K562 (cell line): Measurements from ENCODE around the gene ASCC3. TPM values are rescaled to one million over a fixed set of nuclear protein-coding genes. Genes with fewer than 3 reads are reported as not detected.

Source experiments
- ATAC-seq: fragments of 200-7000 bp; cut with Tn5 transposase; 3 replicates; pipeline ENCODE4 v1.9.1; 2020; ENCODE audit warnings: moderate library complexity
- BruUV-seq: library from RNA; stranded (reverse); fragments of 400-500 nt; replicated peaks from 2 replicates; lab custom pipeline; 2021; lab: Mats Ljungman, UMichigan
- CTCF ChIA-PET: fragments of 300-600 bp; formaldehyde crosslinking; extraction: SDS; loops from one replicate; lab custom pipeline; 2021; ENCODE audit warnings: low intra/inter-chr PET ratio; lab: Yijun Ruan, JAX
- POLR2A ChIA-PET: fragments of 300-600, 350-650 bp; sonication (Branson Sonifier 250); formaldehyde crosslinking; extraction: SDS; loops from one replicate; lab custom pipeline; 2021; ENCODE audit warnings: antibody characterized with exemption, inconsistent platforms; lab: Yijun Ruan, JAX
- DNase-seq, 4 experiments: peaks; one replicate each; pipeline versions ENCODE4 v3.0.0 to v3.0.0-alpha.2; 2011 to 2018; ENCODE audit warnings: low spot score in 3 of 4, mixed read lengths in 3 of 4; ENCODE audit errors: extremely low read depth in 1 of 4
- FAIRE-seq: peaks from 2 replicates; lab custom pipeline; 2011; peaks lifted over from hg19 to GRCh38; lab: Jason Lieb, UNC
- H2AFZ ChIP-seq: 2 replicates; pipeline ENCODE4 v1.6.0; 2011; ENCODE audit warnings: low read depth, low read length, control low read depth, inconsistent platforms
- H3K27ac ChIP-seq: fragments of 200-600 bp; 3 replicates; pipeline ENCODE4 v1.8.0; 2011; ENCODE audit warnings: low read depth, mild to moderate bottlenecking, control low read depth, inconsistent platforms, low read length, moderate library complexity, mixed read lengths; ENCODE audit errors: extremely low read depth
- H3K27me3 ChIP-seq, 2 experiments: fragments of 300-600 bp in 1 of 2; 2 replicates in 1 of 2; 3 replicates in 1 of 2; pipeline versions ENCODE4 v1.6.0 to v1.8.0; 2011; ENCODE audit warnings: inconsistent platforms in 2 of 2, low read length in 2 of 2, mild to moderate bottlenecking in 1 of 2, mixed read lengths in 1 of 2, moderate library complexity in 1 of 2; ENCODE audit not compliant: control insufficient read depth in 2 of 2, insufficient read depth in 2 of 2
- H3K36me3 ChIP-seq: fragments of 300-600 bp; 3 replicates; pipeline ENCODE4 v1.8.0; 2011; ENCODE audit warnings: mild to moderate bottlenecking, low read length, inconsistent platforms; ENCODE audit not compliant: control insufficient read depth, insufficient read depth
- H3K4me1 ChIP-seq, 2 experiments: fragments of 200-600 bp in 1 of 2; replicated peaks in 1 of 2; 2 replicates in 1 of 2; 3 replicates in 1 of 2; pipeline versions ENCODE4 v1.5.1 to v1.8.0; 2011; ENCODE audit warnings: inconsistent platforms in 2 of 2, low read length in 2 of 2, mild to moderate bottlenecking in 1 of 2, mixed read lengths in 1 of 2, moderate library complexity in 1 of 2; ENCODE audit not compliant: control insufficient read depth in 2 of 2, insufficient read depth in 2 of 2
- H3K4me2 ChIP-seq: 2 replicates; pipeline ENCODE4 v1.6.1; 2011; ENCODE audit warnings: low read length, control low read depth, inconsistent platforms, mixed read lengths; ENCODE audit not compliant: insufficient read depth
- H3K4me3 ChIP-seq: fragments of 200-600 bp; sonication (generic), shearing (Covaris generic); 2 replicates; pipeline ENCODE4 v1.5.1; 2016; ENCODE audit warnings: control low read depth, inconsistent platforms
- H3K79me2 ChIP-seq: fragments of 200-600 bp; 3 replicates; pipeline ENCODE4 v1.8.0; 2011; ENCODE audit warnings: low read length, inconsistent platforms; ENCODE audit not compliant: control insufficient read depth, insufficient read depth
- H3K9ac ChIP-seq, 2 experiments: 2 replicates each; pipeline versions ENCODE4 v1.6.0 to v1.6.1; 2011; ENCODE audit warnings: low read depth in 2 of 2, low read length in 2 of 2, control low read depth in 1 of 2, inconsistent platforms in 1 of 2, mild to moderate bottlenecking in 1 of 2, mixed read lengths in 1 of 2; ENCODE audit not compliant: insufficient read depth in 1 of 2
- H3K9me1 ChIP-seq: one replicate; pipeline ENCODE4 v1.6.0; 2011; ENCODE audit warnings: inconsistent platforms, mild to moderate bottlenecking, low read length, moderate library complexity; ENCODE audit not compliant: control insufficient read depth, insufficient read depth
- H3K9me3 ChIP-seq: replicated peaks from 2 replicates; pipeline ENCODE4 v1.5.1; 2011; ENCODE audit warnings: low read depth, low read length, inconsistent platforms; ENCODE audit not compliant: control insufficient read depth, insufficient read depth
- H4K20me1 ChIP-seq: replicated peaks from 2 replicates; pipeline ENCODE4 v1.6.1; 2011; ENCODE audit warnings: low read length, inconsistent platforms, mixed read lengths; ENCODE audit not compliant: control insufficient read depth, insufficient read depth
- ELK1 ChIP-seq: sonication (generic); formaldehyde crosslinking; IDR thresholded peaks from 2 replicates; pipeline ENCODE4 v1.8.1; 2022; ENCODE audit warnings: missing genetic modification reagents
- HNRNPL ChIP-seq: fragments of 200-400 bp; formaldehyde crosslinking; IDR thresholded peaks from 2 replicates; pipeline ENCODE4 v1.6.1; 2017; ENCODE audit warnings: low read depth, mild to moderate bottlenecking, low read length
- MITF ChIP-seq: IDR thresholded peaks from 2 replicates; pipeline ENCODE4 v1.6.1; 2014; ENCODE audit warnings: antibody characterized with exemption
- NFYB ChIP-seq: IDR thresholded peaks from 2 replicates; pipeline ENCODE4 v1.6.1; 2011; ENCODE audit warnings: mild to moderate bottlenecking, moderate library complexity; ENCODE audit not compliant: insufficient read length; ENCODE audit errors: extremely low read depth
- PHF8 ChIP-seq: fragments of 200-600 bp; sonication (generic); IDR thresholded peaks from 2 replicates; pipeline ENCODE4 v1.6.1; 2012; ENCODE audit warnings: mixed run types, mild to moderate bottlenecking, inconsistent platforms, low read length, moderate library complexity, borderline replicate concordance
- PREB ChIP-seq: sonication (generic); formaldehyde crosslinking; IDR thresholded peaks from 2 replicates; pipeline ENCODE4 v1.8.1; 2023; ENCODE audit warnings: mild to moderate bottlenecking, missing genetic modification reagents
- ZNF398 ChIP-seq: fragments of 250-450 bp; sonication (Bioruptor Pico); IDR thresholded peaks from 2 replicates; pipeline ENCODE4 v1.8.0; 2021; ENCODE audit warnings: moderate library complexity, mild to moderate bottlenecking, inconsistent platforms
- ZNF507 ChIP-seq: conservative IDR thresholded peaks from 2 replicates; pipeline ENCODE4 v1.6.1; 2017; ENCODE audit warnings: missing genetic modification characterization, missing compliant biosample characterization
- WGBS: fragments of 100-300 bp; shearing (Covaris generic); methylation state at CpG from one replicate; pipeline ENCODE4 v1.1.6; 2016; ENCODE audit warnings: low coverage, mixed read lengths; ENCODE audit not compliant: insufficient coverage; ENCODE audit errors: missing lambda C conversion rate; 5-methylcytosine and 5-hydroxymethylcytosine counted together
- in situ Hi-C: fragments of 300-500 bp; cut with MboI; formaldehyde crosslinking; loops from 4 replicates; pipeline ENCODE4 v1.15.0; 2018; ENCODE audit warnings: inconsistent platforms, mixed read lengths
- intact Hi-C: fragments of 100-400 bp; cut with micrococcal nuclease; formaldehyde crosslinking; loops from 2 replicates; pipeline ENCODE4 v1.14.2; 2022
- polyA plus RNA-seq, 8 experiments: library from polyadenylated mRNA; depleted of rRNA in 4 of 8; stranded (reverse) in 5 of 8; unstranded in 3 of 8; fragments of >200 nt; fragmentation: Nextera tagmentation in 2 of 8; fragmentation: Illumina TruSeq in 1 of 8; extraction: Ambion mirVana in 2 of 8; extraction: Trizol in 1 of 8; gene quantifications; 2 replicates each; pipeline versions ENCODE4 v1.2.1 to v1.2.3, GENCODE V29; 2011 to 2014; ENCODE audit warnings: inconsistent platforms in 1 of 8, missing spikeins in 1 of 8
- total RNA-seq, 7 experiments: library from RNA; depleted of rRNA in 6 of 7; stranded (reverse); fragments of >200 nt in 6 of 7; fragmentation: Illumina TruSeq in 2 of 7; extraction: Trizol in 2 of 7; gene quantifications; 2 replicates each; pipeline versions ENCODE4 v1.2.1 to v1.2.3, GENCODE V29; 2011 to 2021; ENCODE audit warnings: low replicate concordance in 1 of 7

Gene ASCC3
- total and polyA plus RNA-seq, 9 of the 15 experiments (the other 6 are each of a cell fraction or from before 2014, with no cell fraction given): 16.1 to 56.1 (median 33.9) TPM

GRCh38 chr6:100763617-100764241 lies 117.4 kb downstream of the ASCC3 start (continued):
- TF ChIP-seq ZNF507 (tag): no peak
- TF ChIP-seq, all 486 proteins: peak for 0

GRCh38 chr6:100761841-100762240 lies 119.3 kb downstream of the ASCC3 start:
- in situ Hi-C loops (no loop called here), intact Hi-C loops (no loop called here)
- H3K4me1 ChIP-seq: no peaks in the 10 kb centered on the region
- ATAC-seq: no peak
- no peaks in the 10 kb centered on the region for H3K9me1 ChIP-seq
- no TSS peak for BruUV-seq
- no peak for DNase-seq
- FAIRE-seq: no peak
- H3K27me3 ChIP-seq: no peaks in the 10 kb centered on the region
- no peaks in the 10 kb centered on the region for H4K20me1 ChIP-seq
- CTCF ChIA-PET: no interaction called here
- H3K36me3 ChIP-seq: peaks cover 35% of the 10 kb centered on the region; the same call in 2 of the 3 replicates
- no peak overlapping the region for H3K27ac ChIP-seq
- WGBS: 83% methylated on average over 2 of the region's 2 CpGs
- POLR2A ChIA-PET: no interaction called here
- no peaks in the 10 kb centered on the region for H3K79me2 ChIP-seq
- H3K9ac ChIP-seq: no peak overlapping the region
- peaks cover 4% of the 10 kb centered on the region; the same call in 1 of the 2 replicates for H3K9me3 ChIP-seq
- no peak overlapping the region for H3K4me2 ChIP-seq
- H2AFZ ChIP-seq: no peak overlapping the region
- no peak overlapping the region for H3K4me3 ChIP-seq
- no peak for TF ChIP-seq ZNF398 (CRISPR knock-in tag)
- TF ChIP-seq PHF8: no peak
- TF ChIP-seq PREB (CRISPR knock-in tag): no peak
- no peak for TF ChIP-seq MITF
- no peak for TF ChIP-seq ELK1
- TF ChIP-seq HNRNPL: no peak
- no peak for TF ChIP-seq NFYB
